Natural killer cell (primary cell): ENCODE results near the gene CEP72. TPM values are rescaled to one million over a fixed set of nuclear protein-coding genes. Genes with fewer than 3 reads are reported as not detected.

ENCODE experiments used
- ATAC-seq, 3 donors: fragments of 150-1000 bp in 2 of 3; fragments of 200-7000 bp in 1 of 3; cut with Tn5 transposase; 1 replicate in 1 of 3; 2 replicates in 2 of 3; pipeline ENCODE4 v1.10.0; 2021; ENCODE audit warnings: mild to moderate bottlenecking in 2 of 3, moderate library complexity in 2 of 3
- DNase-seq, 2 donors: peaks; one replicate each; pipeline versions ENCODE4 v3.0.0 to v3.0.0-alpha.2; 2013 to 2021; ENCODE audit warnings: mixed read lengths in 1 of 2
- H3K27ac ChIP-seq: one replicate; pipeline ENCODE4 v1.5.1; 2013; ENCODE audit warnings: mild to moderate bottlenecking, low read length
- H3K27me3 ChIP-seq: one replicate; pipeline ENCODE4 v1.6.1; 2013; ENCODE audit warnings: low read length; ENCODE audit not compliant: control insufficient read depth, insufficient read depth
- H3K36me3 ChIP-seq: one replicate; pipeline ENCODE4 v1.6.1; 2013; ENCODE audit warnings: low read length; ENCODE audit not compliant: control insufficient read depth, insufficient read depth
- H3K4me1 ChIP-seq: one replicate; pipeline ENCODE4 v1.6.1; 2013; ENCODE audit warnings: low read length; ENCODE audit not compliant: control insufficient read depth, insufficient read depth
- H3K4me3 ChIP-seq: one replicate; pipeline ENCODE4 v1.5.1; 2013; ENCODE audit warnings: low read length
- H3K9me3 ChIP-seq: one replicate; pipeline ENCODE4 v1.6.1; 2013; ENCODE audit warnings: low read length; ENCODE audit not compliant: control insufficient read depth, insufficient read depth
- H3K27ac Mint-ChIP-seq, 2 donors: one replicate each; pipeline ENCODE4 v1.8.0; 2022; ENCODE audit warnings: mild to moderate bottlenecking in 2 of 2, mixed read lengths in 2 of 2, moderate library complexity in 1 of 2
- H3K27me3 Mint-ChIP-seq, 2 donors: one replicate each; pipeline ENCODE4 v1.8.0; 2022; ENCODE audit warnings: low read depth in 2 of 2, mixed read lengths in 2 of 2
- H3K36me3 Mint-ChIP-seq: one replicate; pipeline ENCODE4 v1.8.0; 2022; ENCODE audit warnings: mixed read lengths
- H3K4me1 Mint-ChIP-seq, 2 donors: one replicate each; pipeline ENCODE4 v1.8.0; 2022; ENCODE audit warnings: mixed read lengths in 2 of 2
- H3K4me3 Mint-ChIP-seq: one replicate; pipeline ENCODE4 v1.8.0; 2022; ENCODE audit warnings: mild to moderate bottlenecking, moderate library complexity, mixed read lengths
- H3K9me3 Mint-ChIP-seq, 2 donors: one replicate each; pipeline ENCODE4 v1.8.0; 2022; ENCODE audit warnings: mixed read lengths in 2 of 2
- WGBS: methylation state at CpG from one replicate; pipeline ENCODE4 v1.1.7; 2013; ENCODE audit warnings: missing lambda C conversion rate; ENCODE audit not compliant: insufficient coverage; 5-methylcytosine and 5-hydroxymethylcytosine counted together
- intact Hi-C: fragments of 100-400 bp; cut with micrococcal nuclease; formaldehyde crosslinking; loops from one replicate; pipeline ENCODE4 v1.14.2; 2022
- total RNA-seq, 4 donors: library from RNA; stranded (reverse); fragments of 120-200 nt in 1 of 4; gene quantifications; one replicate each; pipeline versions ENCODE4 v1.2.3 to v1.2.4, GENCODE V29; 2013 to 2022
- TF ChIP-seq, protein P1 (sequence below): fragments of 200-600 bp; IDR thresholded peaks from one replicate; pipeline ENCODE4 v1.8.0; 2022; ENCODE audit warnings: antibody characterized with exemption

CEP72 gene
- total RNA-seq, 3 donors from 2014 or later (not counting 1 experiment from before 2014, with no cell fraction given), result 12.2 to 15.1 (median 12.3) TPM

DNA sequence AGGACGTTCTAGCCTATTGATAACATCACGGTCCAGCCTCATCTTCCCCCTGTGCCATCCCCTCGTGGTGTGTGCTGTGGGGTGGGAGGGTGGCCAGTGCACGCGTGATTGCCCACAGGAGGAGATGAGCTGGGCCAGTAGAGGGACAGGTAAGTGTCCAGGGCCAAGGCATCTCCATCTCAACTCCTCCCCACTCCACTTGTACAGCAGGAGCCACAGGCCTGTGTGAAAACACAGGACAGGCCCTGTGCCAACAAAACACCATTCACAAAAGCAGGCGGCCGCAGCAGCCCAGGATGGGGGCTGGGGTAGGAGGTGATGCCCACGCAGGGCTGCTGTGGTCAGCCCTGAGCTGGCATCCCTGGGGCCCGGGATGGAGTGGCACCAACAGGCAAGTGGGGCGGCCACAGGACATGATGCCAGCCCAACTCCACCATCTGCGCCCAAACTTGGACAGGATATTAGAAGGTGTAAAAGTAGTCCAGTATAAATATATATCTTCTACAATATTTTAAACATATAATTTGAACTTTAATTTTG is 48.4 kb downstream of the CEP72 start:
- peaks cover 7% of the 10 kb centered on the region for H3K36me3 Mint-ChIP-seq

GRCh38 chr5:661891-662750 is 50.0 kb downstream of the CEP72 start:
- ATAC-seq (no peak), DNase-seq (no peak)
- Mint-ChIP-seq H3K36me3 (peaks cover 10% of the 10 kb centered on the region), H3K9me3 (no peaks in the 10 kb centered on the region), H3K27ac (no peak overlapping the region), H3K4me1 (no peaks in the 10 kb centered on the region), H3K27me3 (no peaks in the 10 kb centered on the region), H3K4me3 (no peak overlapping the region)
- Histone ChIP-seq H3K27me3 (no peaks in the 10 kb centered on the region), H3K4me1 (no peaks in the 10 kb centered on the region), H3K36me3 (peaks cover 9% of the 10 kb centered on the region), H3K4me3 (no peak overlapping the region), H3K27ac (no peak overlapping the region), H3K9me3 (no peaks in the 10 kb centered on the region)
- TF ChIP-seq, protein P1, sequence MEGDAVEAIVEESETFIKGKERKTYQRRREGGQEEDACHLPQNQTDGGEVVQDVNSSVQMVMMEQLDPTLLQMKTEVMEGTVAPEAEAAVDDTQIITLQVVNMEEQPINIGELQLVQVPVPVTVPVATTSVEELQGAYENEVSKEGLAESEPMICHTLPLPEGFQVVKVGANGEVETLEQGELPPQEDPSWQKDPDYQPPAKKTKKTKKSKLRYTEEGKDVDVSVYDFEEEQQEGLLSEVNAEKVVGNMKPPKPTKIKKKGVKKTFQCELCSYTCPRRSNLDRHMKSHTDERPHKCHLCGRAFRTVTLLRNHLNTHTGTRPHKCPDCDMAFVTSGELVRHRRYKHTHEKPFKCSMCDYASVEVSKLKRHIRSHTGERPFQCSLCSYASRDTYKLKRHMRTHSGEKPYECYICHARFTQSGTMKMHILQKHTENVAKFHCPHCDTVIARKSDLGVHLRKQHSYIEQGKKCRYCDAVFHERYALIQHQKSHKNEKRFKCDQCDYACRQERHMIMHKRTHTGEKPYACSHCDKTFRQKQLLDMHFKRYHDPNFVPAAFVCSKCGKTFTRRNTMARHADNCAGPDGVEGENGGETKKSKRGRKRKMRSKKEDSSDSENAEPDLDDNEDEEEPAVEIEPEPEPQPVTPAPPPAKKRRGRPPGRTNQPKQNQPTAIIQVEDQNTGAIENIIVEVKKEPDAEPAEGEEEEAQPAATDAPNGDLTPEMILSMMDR, result no peak
- 97% methylated on average over 53 of the region's 53 CpGs for WGBS
- intact Hi-C loops, result no loop called here

More for the DNA sequence above, 48.4 kb downstream of the CEP72 start:
- ATAC-seq, result no peak
- Histone ChIP-seq H3K27me3 (no peaks in the 10 kb centered on the region), H3K9me3 (no peaks in the 10 kb centered on the region), H3K4me3 (no peak overlapping the region), H3K36me3 (peaks cover 9% of the 10 kb centered on the region), H3K27ac (no peak overlapping the region), H3K4me1 (no peaks in the 10 kb centered on the region)
- Mint-ChIP-seq H3K27me3 (no peaks in the 10 kb centered on the region), H3K27ac (no peak overlapping the region), H3K4me1 (no peaks in the 10 kb centered on the region), H3K9me3 (no peaks in the 10 kb centered on the region), H3K4me3 (no peak overlapping the region)
- WGBS, result 99% methylated on average over 7 of the region's 11 CpGs
- DNase-seq, result no peak
- TF ChIP-seq, protein P1, result no peak
- intact Hi-C loops, result no loop called here

DNA sequence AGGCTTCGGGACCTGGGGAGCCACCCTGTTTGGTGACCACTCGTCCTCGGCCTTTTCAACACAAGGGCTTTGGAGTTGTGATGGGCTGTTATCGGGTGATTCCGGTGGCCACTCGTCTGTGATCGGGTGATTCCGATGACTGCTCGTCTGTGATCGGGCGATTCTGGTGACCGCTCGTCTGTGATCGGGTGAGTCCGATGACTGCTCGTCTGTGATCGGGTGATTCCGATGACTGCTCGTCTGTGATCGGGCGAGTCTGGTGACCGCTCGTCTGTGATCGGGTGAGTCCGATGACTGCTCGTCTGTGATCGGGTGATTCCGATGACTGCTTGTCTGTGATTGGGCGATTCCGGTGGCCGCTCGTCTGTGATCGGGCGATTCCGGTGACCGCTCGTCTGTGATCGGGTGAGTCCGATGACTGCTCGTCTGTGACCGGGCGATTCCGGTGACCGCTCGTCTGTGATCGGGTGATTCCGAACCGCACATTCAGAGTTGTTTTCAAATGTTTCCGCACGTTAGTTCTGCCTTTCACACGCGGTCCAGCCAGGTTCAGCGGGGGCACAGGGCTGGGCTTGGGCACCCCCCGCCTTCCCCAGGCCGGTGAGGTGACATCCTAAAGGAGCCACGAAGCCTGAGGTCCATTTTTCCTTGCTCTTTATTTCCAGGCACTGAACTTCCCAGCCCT is 50.8 kb downstream of the CEP72 start:
- no peaks in the 10 kb centered on the region for H3K9me3 Mint-ChIP-seq
- H3K27ac Mint-ChIP-seq, result no peak overlapping the region
- no peak overlapping the region for H3K4me3 ChIP-seq
- no peaks in the 10 kb centered on the region for H3K4me1 Mint-ChIP-seq
- WGBS, result 94% methylated on average over 56 of the region's 56 CpGs
- H3K36me3 Mint-ChIP-seq, result peaks cover 11% of the 10 kb centered on the region
- H3K4me1 ChIP-seq, result no peaks in the 10 kb centered on the region
- ATAC-seq (no peak), DNase-seq (no peak)
- intact Hi-C loops, result no loop called here
- no peaks in the 10 kb centered on the region for H3K27me3 Mint-ChIP-seq
- H3K9me3 ChIP-seq, result no peaks in the 10 kb centered on the region
- H3K4me3 Mint-ChIP-seq, result no peak overlapping the region
- H3K36me3 ChIP-seq, result peaks cover 6% of the 10 kb centered on the region
- no peak overlapping the region for H3K27ac ChIP-seq
- no peaks in the 10 kb centered on the region for H3K27me3 ChIP-seq
- TF ChIP-seq, protein P1, result no peak
